ENCODE measurements around the gene CELSR1. TPM values are rescaled to one million over a fixed set of nuclear protein-coding genes. Genes with fewer than 3 reads are reported as not detected.

CELSR1 gene
- total and polyA plus RNA-seq, 2 donors (not counting 1 experiment from before 2014, with no cell fraction given): 0.07 to 1.8 TPM

DNA sequence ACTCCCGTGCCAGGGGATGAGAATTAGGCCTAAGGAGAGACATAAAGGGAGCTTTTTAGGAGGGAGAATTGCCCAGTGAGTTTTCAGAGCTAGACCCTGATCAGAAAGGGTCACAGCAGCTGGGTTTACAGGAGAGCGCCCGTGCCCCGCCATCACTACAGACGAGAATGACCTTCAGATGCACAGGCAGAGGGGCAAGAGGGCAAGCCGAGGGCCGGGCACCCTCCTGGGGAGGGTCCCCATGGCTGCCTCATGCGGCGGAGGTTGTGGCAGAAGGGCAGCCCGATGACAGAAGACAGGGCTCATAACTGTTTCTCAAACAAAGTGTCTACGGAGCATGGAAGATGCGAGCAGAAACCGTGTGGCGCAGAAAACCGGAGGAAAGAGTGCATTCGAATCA lies 129.7 kb downstream of the CELSR1 start:
- no peak overlapping the region for H3K9ac ChIP-seq (ENCODE audit: insufficient read depth, low read length)
- H3K4me2 ChIP-seq (ENCODE audit: extremely low read depth, insufficient read depth, low read length): no peak overlapping the region
- no peaks in the 10 kb centered on the region for H3K9me3 ChIP-seq (ENCODE audit: control insufficient read depth, insufficient read depth, low read depth, low read length)
- H3K36me3 ChIP-seq (ENCODE audit: control insufficient read depth, insufficient read depth, low read length): no peaks in the 10 kb centered on the region
- no peak overlapping the region for H2AFZ ChIP-seq (ENCODE audit: low read length)
- no peaks in the 10 kb centered on the region for H3K27me3 ChIP-seq (ENCODE audit: control insufficient read depth, insufficient read depth, low read length)
- TF ChIP-seq CTCF (conservative IDR thresholded peaks at IDR 0.05 in 1 of 2, IDR thresholded peaks at IDR 0.05 in 1 of 2; ENCODE audit: low read depth in 1 of 2, low read length in 2 of 2) (no peak), EZH2 (IDR thresholded peaks at IDR 0.05; ENCODE audit: low read length, missing control alignments) (no peak)
- H4K20me1 ChIP-seq (ENCODE audit: control insufficient read depth, extremely low read depth, insufficient read depth, low read length): no peaks in the 10 kb centered on the region
- no peak for DNase-seq (ENCODE audit: low read depth in 2 of 2)
- no peaks in the 10 kb centered on the region for H3K4me1 ChIP-seq (ENCODE audit: control insufficient read depth, extremely low read depth, insufficient read depth, low read length)
- H3K4me3 ChIP-seq (replicated peaks in 1 of 4; ENCODE audit: control extremely low read depth in 1 of 4, insufficient read depth in 1 of 4, low read depth in 3 of 4, low read length in 4 of 4): no peak overlapping the region
- H3K79me2 ChIP-seq (ENCODE audit: control insufficient read depth, insufficient read depth, low read length): no peaks in the 10 kb centered on the region
- no peak overlapping the region for H3K27ac ChIP-seq (ENCODE audit: insufficient read depth, low read length)

DNA sequence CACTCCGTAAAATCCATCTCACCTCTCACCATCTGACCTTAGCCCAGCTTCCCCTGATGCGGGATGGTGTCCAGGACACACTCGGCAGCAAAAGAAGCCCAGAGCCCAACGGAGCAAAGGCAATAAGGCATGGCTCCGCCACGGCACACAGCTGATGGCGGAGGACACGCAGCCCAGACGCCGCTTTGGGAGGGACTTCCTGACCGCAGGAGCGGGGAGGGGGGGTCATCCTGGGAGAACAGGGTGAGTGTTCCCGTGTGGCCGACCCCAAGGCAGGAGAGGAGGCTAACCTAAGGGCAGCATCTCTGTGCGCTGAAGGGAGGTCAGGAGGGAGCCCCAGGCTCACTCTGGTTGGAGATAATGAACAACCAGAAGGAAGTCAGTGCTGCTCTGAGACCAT lies 130.6 kb downstream of the CELSR1 start:
- Histone ChIP-seq H3K27ac (ENCODE audit: insufficient read depth, low read length) (no peak overlapping the region), H3K27me3 (ENCODE audit: control insufficient read depth, insufficient read depth, low read length) (no peaks in the 10 kb centered on the region), H3K4me2 (ENCODE audit: extremely low read depth, insufficient read depth, low read length) (no peak overlapping the region)

DNA sequence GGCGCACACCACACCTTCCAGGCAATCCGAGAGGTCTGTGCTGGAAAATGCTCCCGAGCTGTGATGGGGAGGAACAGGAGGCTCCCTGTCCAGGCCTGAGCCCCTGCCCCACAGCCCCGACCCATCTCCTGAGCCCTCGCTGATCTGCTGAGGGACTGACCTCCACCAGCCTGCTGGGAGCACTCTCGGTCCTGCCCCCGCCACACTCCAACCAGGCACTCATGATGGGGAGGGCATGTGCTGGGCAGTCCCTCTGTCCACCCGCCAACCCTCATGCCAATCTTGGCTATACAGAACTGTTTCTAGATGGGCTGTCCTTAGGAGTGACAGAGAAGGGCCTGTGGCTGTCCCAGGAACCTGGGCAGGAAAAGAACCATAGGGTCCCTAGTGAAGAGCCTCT lies 131.1 kb downstream of the CELSR1 start:
- no peak for DNase-seq (ENCODE audit: low read depth in 2 of 2)
- Histone ChIP-seq H3K27ac (ENCODE audit: insufficient read depth, low read length) (no peak overlapping the region), H3K9me3 (ENCODE audit: control insufficient read depth, insufficient read depth, low read depth, low read length) (no peaks in the 10 kb centered on the region), H3K36me3 (ENCODE audit: control insufficient read depth, insufficient read depth, low read length) (no peaks in the 10 kb centered on the region), H2AFZ (ENCODE audit: low read length) (no peak overlapping the region), H3K9ac (ENCODE audit: insufficient read depth, low read length) (no peak overlapping the region), H3K27me3 (ENCODE audit: control insufficient read depth, insufficient read depth, low read length) (no peaks in the 10 kb centered on the region), H4K20me1 (ENCODE audit: control insufficient read depth, extremely low read depth, insufficient read depth, low read length) (no peaks in the 10 kb centered on the region), H3K79me2 (ENCODE audit: control insufficient read depth, insufficient read depth, low read length) (no peaks in the 10 kb centered on the region), H3K4me2 (ENCODE audit: extremely low read depth, insufficient read depth, low read length) (no peak overlapping the region), H3K4me1 (ENCODE audit: control insufficient read depth, extremely low read depth, insufficient read depth, low read length) (no peaks in the 10 kb centered on the region), H3K4me3 (replicated peaks in 1 of 4; ENCODE audit: control extremely low read depth in 1 of 4, insufficient read depth in 1 of 4, low read depth in 3 of 4, low read length in 4 of 4) (no peak overlapping the region)
- no peak for TF ChIP-seq CTCF (conservative IDR thresholded peaks at IDR 0.05 in 1 of 2, IDR thresholded peaks at IDR 0.05 in 1 of 2; ENCODE audit: low read depth in 1 of 2, low read length in 2 of 2)
- no peak for TF ChIP-seq EZH2 (IDR thresholded peaks at IDR 0.05; ENCODE audit: low read length, missing control alignments)

More for the DNA sequence above, 130.6 kb downstream of the CELSR1 start:
- no peaks in the 10 kb centered on the region for H4K20me1 ChIP-seq (ENCODE audit: control insufficient read depth, extremely low read depth, insufficient read depth, low read length)
- H2AFZ ChIP-seq (ENCODE audit: low read length): no peak overlapping the region
- TF ChIP-seq CTCF (conservative IDR thresholded peaks at IDR 0.05 in 1 of 2, IDR thresholded peaks at IDR 0.05 in 1 of 2; ENCODE audit: low read depth in 1 of 2, low read length in 2 of 2) (no peak), EZH2 (IDR thresholded peaks at IDR 0.05; ENCODE audit: low read length, missing control alignments) (no peak)
- H3K4me1 ChIP-seq (ENCODE audit: control insufficient read depth, extremely low read depth, insufficient read depth, low read length): no peaks in the 10 kb centered on the region
- H3K9me3 ChIP-seq (ENCODE audit: control insufficient read depth, insufficient read depth, low read depth, low read length): no peaks in the 10 kb centered on the region
- no peak overlapping the region for H3K4me3 ChIP-seq (replicated peaks in 1 of 4; ENCODE audit: control extremely low read depth in 1 of 4, insufficient read depth in 1 of 4, low read depth in 3 of 4, low read length in 4 of 4)
- no peak for DNase-seq (ENCODE audit: low read depth in 2 of 2)
- no peaks in the 10 kb centered on the region for H3K36me3 ChIP-seq (ENCODE audit: control insufficient read depth, insufficient read depth, low read length)
- H3K9ac ChIP-seq (ENCODE audit: insufficient read depth, low read length): no peak overlapping the region
- H3K79me2 ChIP-seq (ENCODE audit: control insufficient read depth, insufficient read depth, low read length): no peaks in the 10 kb centered on the region
